Measurements from ENCODE around the gene PACRG. TPM values are rescaled to one million over a fixed set of nuclear protein-coding genes. Genes with fewer than 3 reads are reported as not detected.

The PACRG gene
- polyA plus RNA-seq, 1 donor (not counting 4 experiments of a cell fraction or from before 2014, with no cell fraction given): 0.31 TPM

DNA sequence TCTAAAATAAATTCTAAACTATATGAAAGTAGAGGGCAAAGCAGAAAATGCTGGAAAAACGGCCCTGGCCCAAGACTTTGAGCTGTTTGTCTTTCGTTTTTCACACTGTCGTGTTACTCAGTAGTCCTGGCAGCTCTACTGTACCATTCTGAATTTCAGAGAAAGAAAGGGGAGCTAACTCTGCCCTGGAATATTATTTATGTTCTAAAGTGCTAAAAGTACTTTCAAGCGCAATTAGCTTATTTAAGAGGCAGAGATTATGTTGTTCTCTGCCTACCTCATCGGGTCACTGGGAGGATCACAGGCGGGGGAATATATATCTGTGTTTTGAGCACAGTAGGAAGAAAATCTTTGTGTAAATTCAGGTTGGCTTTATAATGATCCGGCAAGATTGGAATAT is 534.3 kb downstream of the PACRG start:
- H3K4me2 ChIP-seq (ENCODE audit: control insufficient read depth, extremely low read depth, insufficient read depth, low read depth, low read length): no peak overlapping the region
- no peaks in the 10 kb centered on the region for H3K36me3 ChIP-seq (ENCODE audit: control insufficient read depth in 2 of 2, extremely low read depth in 1 of 2, insufficient read depth in 2 of 2, low read length in 2 of 2)
- no peak for FAIRE-seq
- H3K9me3 ChIP-seq (ENCODE audit: control insufficient read depth, low read depth, low read length): no peaks in the 10 kb centered on the region
- dilution Hi-C loops (cut with MboI; ENCODE audit: extremely low pct_ligation_motif_present, low sequenced_read_pairs): no loop called here
- DNase-seq (ENCODE audit: low read depth, low spot score): no peak
- no peak overlapping the region for H3K9ac ChIP-seq (ENCODE audit: control insufficient read depth, extremely low read depth, insufficient read depth, low read length)
- H3K27ac ChIP-seq (ENCODE audit: control insufficient read depth, insufficient read depth, low read length): no peak overlapping the region
- no peaks in the 10 kb centered on the region for H3K4me1 ChIP-seq (ENCODE audit: control insufficient read depth, extremely low read depth, insufficient read depth, low read length)
- no peak for TF ChIP-seq EZH2 (IDR thresholded peaks at IDR 0.05; ENCODE audit: low read length)
- no peak for TF ChIP-seq CTCF (optimal IDR thresholded peaks at IDR 0.05 in 1 of 3, IDR thresholded peaks at IDR 0.05 in 1 of 3, conservative IDR thresholded peaks at IDR 0.05 in 1 of 3; ENCODE audit: extremely low read depth in 1 of 3, insufficient read depth in 2 of 3, low read length in 3 of 3)
- no peaks in the 10 kb centered on the region for H3K9me1 ChIP-seq (ENCODE audit: control insufficient read depth, extremely low read depth, insufficient read depth, low read length)
- H3K27me3 ChIP-seq (ENCODE audit: control insufficient read depth, extremely low read depth, insufficient read depth, low read length): no peaks in the 10 kb centered on the region
- H3K4me3 ChIP-seq (ENCODE audit: control insufficient read depth in 2 of 3, extremely low read depth in 1 of 3, insufficient read depth in 2 of 3, low read depth in 1 of 3, low read length in 3 of 3): no peak overlapping the region
- H2AFZ ChIP-seq (ENCODE audit: control insufficient read depth, low read length): no peak overlapping the region
- H4K20me1 ChIP-seq (ENCODE audit: control insufficient read depth, extremely low read depth, insufficient read depth, low read length): no peaks in the 10 kb centered on the region
- H3K79me2 ChIP-seq (ENCODE audit: control insufficient read depth, insufficient read depth, low read length): no peaks in the 10 kb centered on the region

- Histone ChIP-seq H3K36me3 (ENCODE audit: control insufficient read depth in 2 of 2, extremely low read depth in 1 of 2, insufficient read depth in 2 of 2, low read length in 2 of 2) (no peaks in the 10 kb centered on the region), H2AFZ (ENCODE audit: control insufficient read depth, low read length) (no peak overlapping the region), H3K27ac (ENCODE audit: control insufficient read depth, insufficient read depth, low read length) (no peak overlapping the region), H3K9ac (ENCODE audit: control insufficient read depth, extremely low read depth, insufficient read depth, low read length) (no peak overlapping the region), H3K27me3 (ENCODE audit: control insufficient read depth, extremely low read depth, insufficient read depth, low read length) (no peaks in the 10 kb centered on the region), H3K9me3 (ENCODE audit: control insufficient read depth, low read depth, low read length) (no peaks in the 10 kb centered on the region), H3K9me1 (ENCODE audit: control insufficient read depth, extremely low read depth, insufficient read depth, low read length) (no peaks in the 10 kb centered on the region), H3K4me1 (ENCODE audit: control insufficient read depth, extremely low read depth, insufficient read depth, low read length) (no peaks in the 10 kb centered on the region), H3K4me2 (ENCODE audit: control insufficient read depth, extremely low read depth, insufficient read depth, low read depth, low read length) (no peak overlapping the region), H4K20me1 (ENCODE audit: control insufficient read depth, extremely low read depth, insufficient read depth, low read length) (no peaks in the 10 kb centered on the region), H3K79me2 (ENCODE audit: control insufficient read depth, insufficient read depth, low read length) (no peaks in the 10 kb centered on the region), H3K4me3 (ENCODE audit: control insufficient read depth in 2 of 3, extremely low read depth in 1 of 3, insufficient read depth in 2 of 3, low read depth in 1 of 3, low read length in 3 of 3) (no peak overlapping the region)
- DNase-seq (ENCODE audit: low read depth, low spot score) (no peak), FAIRE-seq (no peak)
- TF ChIP-seq EZH2 (IDR thresholded peaks at IDR 0.05; ENCODE audit: low read length): no peak
- no peak for TF ChIP-seq CTCF (optimal IDR thresholded peaks at IDR 0.05 in 1 of 3, IDR thresholded peaks at IDR 0.05 in 1 of 3, conservative IDR thresholded peaks at IDR 0.05 in 1 of 3; ENCODE audit: extremely low read depth in 1 of 3, insufficient read depth in 2 of 3, low read length in 3 of 3)
- dilution Hi-C loops (cut with MboI; ENCODE audit: extremely low pct_ligation_motif_present, low sequenced_read_pairs): no loop called here
Measured at GRCh38 chr6:163263196-163263595, 535.4 kb downstream of the PACRG start.
